Transverse colon (tissue), 4 donors: ENCODE data around the gene DNAJC11. TPM values are rescaled to one million over a fixed set of nuclear protein-coding genes. Genes with fewer than 3 reads are reported as not detected.

Experiments used
- DNase-seq: peaks from one replicate; pipeline ENCODE4 v3.0.0-alpha.2; 2019
- H3K27ac ChIP-seq, 4 donors: fragments of 200-600 bp; sonication (generic); 2 replicates each; pipeline ENCODE4 v1.5.1; 2016 to 2018; ENCODE audit warnings: inconsistent platforms in 4 of 4
- H3K27me3 ChIP-seq: fragments of 200-600 bp; sonication (generic); 2 replicates; pipeline ENCODE4 v1.5.1; 2017; ENCODE audit warnings: inconsistent platforms
- H3K36me3 ChIP-seq, 4 donors: fragments of 200-600 bp; sonication (generic); 2 replicates each; pipeline ENCODE4 v1.5.1; 2017 to 2019; ENCODE audit warnings: inconsistent platforms in 4 of 4
- H3K4me1 ChIP-seq, 4 donors: fragments of 200-600 bp; sonication (generic); 2 replicates each; pipeline ENCODE4 v1.5.1; 2017 to 2020; ENCODE audit warnings: inconsistent platforms in 4 of 4
- H3K4me3 ChIP-seq, 4 donors: fragments of 200-600 bp; sonication (generic); 1 replicate in 1 of 4; 2 replicates in 3 of 4; pipeline versions ENCODE4 v1.5.1 to v1.6.1; 2017 to 2019; ENCODE audit warnings: inconsistent platforms in 4 of 4
- H3K9me3 ChIP-seq, 2 donors: fragments of 200-600 bp; sonication (generic); 2 replicates each; pipeline ENCODE4 v1.5.1; 2017 to 2019; ENCODE audit warnings: inconsistent platforms in 2 of 2
- CTCF ChIP-seq, 5 experiments: fragments of 200-600 bp in 3 of 5; fragments of 450-650 bp in 2 of 5; sonication (generic) in 3 of 5; IDR thresholded peaks; 1 replicate in 2 of 5; 2 replicates in 3 of 5; pipeline ENCODE4 v1.5.1; 2016 to 2017; ENCODE audit warnings: antibody characterized with exemption in 5 of 5, inconsistent platforms in 3 of 5, mild to moderate bottlenecking in 2 of 5, moderate library complexity in 1 of 5
- EP300 ChIP-seq: sonication (generic); formaldehyde crosslinking; IDR thresholded peaks from one replicate; pipeline ENCODE4 v1.6.1; 2017; ENCODE audit warnings: antibody characterized with exemption, low read depth
- POLR2A ChIP-seq: fragments of 450-650 bp; IDR thresholded peaks from one replicate; pipeline ENCODE4 v1.6.1; 2016; ENCODE audit warnings: antibody characterized with exemption, mild to moderate bottlenecking, moderate library complexity
- POLR2AphosphoS5 ChIP-seq, 3 donors: sonication (generic); formaldehyde crosslinking; IDR thresholded peaks; one replicate each; pipeline ENCODE4 v1.6.1; 2016; ENCODE audit warnings: antibody characterized with exemption in 3 of 3
- WGBS, 2 donors: methylation state at CpG; one replicate each; pipeline ENCODE4 v1.1.5; 2018; ENCODE audit warnings: low coverage in 1 of 2; 5-methylcytosine and 5-hydroxymethylcytosine counted together
- in situ Hi-C, 4 donors: fragments of 200-750 bp; cut with MboI; loops; one replicate each; pipeline versions ENCODE4 v1.15.0 to v1.15.1; 2017; ENCODE audit warnings: low sequenced_read_pairs in 3 of 4, low pct_ligation_motif_present in 1 of 4, low pct_unique_long_range_greater_than_20kb in 1 of 4
- intact Hi-C: fragments of 100-400 bp; cut with DNase I; formaldehyde crosslinking; loops from one replicate; pipeline ENCODE4 v1.15.1; 2023; ENCODE audit warnings: low total_unique reads
- total RNA-seq, 4 donors: library from RNA; depleted of rRNA; stranded (reverse); fragments of >200 nt; gene quantifications; one replicate each; pipeline ENCODE4 v1.1.0, GENCODE V29; 2016

DNAJC11 gene
- total RNA-seq, 4 donors from 2014 or later = 62.1 to 80.0 (median 70.9) TPM

GRCh38 chr1:6635910-6636760, 65.5 kb downstream of the DNAJC11 start:
- WGBS, 2 donors = 77% methylated on average over 16 of the region's 16 CpGs; no CpG with 5 or more reads in 1 of the 2 donors
- Histone ChIP-seq H3K27me3 (no peaks in the 10 kb centered on the region), H3K4me3 (no peak overlapping the region), H3K4me1 (no peaks in the 10 kb centered on the region), H3K36me3 (peaks cover 0 to 49% (median 6%) of the 10 kb centered on the region in 4 donors), H3K27ac (no peak overlapping the region), H3K9me3 (no peaks in the 10 kb centered on the region)
- intact Hi-C loops (no loop called here), in situ Hi-C loops (loop anchor here in 3 of 4 donors (25.0 kb wide), 1 partner anchor 149 kb away; the partner anchor contains the start of gene PLEKHG5 (in 3 of the 3))
- DNase-seq = no peak
- TF ChIP-seq CTCF (IDR thresholded peaks at IDR 0.05) (no peak), POLR2AphosphoS5 (IDR thresholded peaks at IDR 0.05) (no peak), EP300 (no peak), POLR2A (no peak)

GRCh38 chr1:6635161-6635909, 66.3 kb downstream of the DNAJC11 start:
- H3K36me3 ChIP-seq = peaks cover 0 to 49% (median 7%) of the 10 kb centered on the region in 4 donors
- WGBS, 2 donors = 89 to 91% methylated on average over 3 to 16 of the region's 20 CpGs
- no peak for DNase-seq
- H3K4me1 ChIP-seq = no peaks in the 10 kb centered on the region
- no peaks in the 10 kb centered on the region for H3K9me3 ChIP-seq
- intact Hi-C loops = no loop called here
- no peaks in the 10 kb centered on the region for H3K27me3 ChIP-seq
- TF ChIP-seq EP300 = no peak
- TF ChIP-seq CTCF (IDR thresholded peaks at IDR 0.05) = no peak
- no peak for TF ChIP-seq POLR2AphosphoS5 (IDR thresholded peaks at IDR 0.05)
- TF ChIP-seq POLR2A = no peak
- no peak overlapping the region for H3K4me3 ChIP-seq
- in situ Hi-C loops = loop anchor here in 3 of 4 donors (25.0 kb wide), 1 partner anchor 148 kb away; the partner anchor contains the start of gene PLEKHG5 (in 3 of the 3)
- no peak overlapping the region for H3K27ac ChIP-seq

- H3K36me3 ChIP-seq = peaks cover 0 to 47% (median 7%) of the 10 kb centered on the region in 4 donors
- in situ Hi-C loops = loop anchor here in 3 of 4 donors (25.0 kb wide), 1 partner anchor 147 kb away; the partner anchor contains the start of gene PLEKHG5 (in 3 of the 3)
- H3K4me1 ChIP-seq = no peaks in the 10 kb centered on the region
- TF ChIP-seq EP300 = no peak
- peak; percentile 36 to 70 (median 48) for TF ChIP-seq CTCF (IDR thresholded peaks at IDR 0.05)
- peak in 2 of 3 donors; percentile 20 to 36 for TF ChIP-seq POLR2AphosphoS5 (IDR thresholded peaks at IDR 0.05)
- no peak for TF ChIP-seq POLR2A
- no peaks in the 10 kb centered on the region for H3K9me3 ChIP-seq
- no peak overlapping the region for H3K27ac ChIP-seq
- intact Hi-C loops = no loop called here
- peak; percentile 68 for DNase-seq
- 69% methylated on average over 26 of the region's 29 CpGs; no CpG with 5 or more reads in 1 of the 2 donors for WGBS, 2 donors
- no peak overlapping the region for H3K4me3 ChIP-seq
- no peaks in the 10 kb centered on the region for H3K27me3 ChIP-seq
Observed at GRCh38 chr1:6634371-6635052, 67.1 kb downstream of the DNAJC11 start.
